AG04450 (cell line): ENCODE results near the gene EFNA5. TPM values are rescaled to one million over a fixed set of nuclear protein-coding genes. Genes with fewer than 3 reads are reported as not detected.
A peak's percentile ranks its signal among the peaks of the same experiment; 100 is the strongest.

Experiments used
- CTCF ChIA-PET: fragments of 300-600, 350-600 bp; formaldehyde crosslinking; extraction: SDS; loops from one replicate; lab custom pipeline; 2022; ENCODE audit warnings: antibody characterized with exemption, inconsistent platforms; lab: Charles Lee
- POLR2A ChIA-PET: fragments of 350-600 bp; formaldehyde crosslinking; extraction: SDS; loops from one replicate; lab custom pipeline; 2021; ENCODE audit warnings: antibody characterized with exemption, inconsistent platforms; lab: Yijun Ruan, JAX
- DNase-seq: peaks from one replicate; pipeline ENCODE4 v3.0.0-alpha.2; 2011; ENCODE audit warnings: low read depth, low spot score
- H3K27ac ChIP-seq: one replicate; pipeline ENCODE4 v1.5.1; 2012; ENCODE audit warnings: low read depth, low read length, control low read depth
- H3K27me3 ChIP-seq: one replicate; pipeline ENCODE4 v1.6.0; 2012; ENCODE audit warnings: low read length; ENCODE audit not compliant: control insufficient read depth, insufficient read depth
- H3K4me3 ChIP-seq: 2 replicates; pipeline ENCODE4 v1.5.1; 2011; ENCODE audit warnings: mild to moderate bottlenecking, low read depth, low read length, control low read depth
- H3K9me3 ChIP-seq: 2 replicates; pipeline ENCODE4 v1.5.1; 2012; ENCODE audit warnings: low read length; ENCODE audit not compliant: control insufficient read depth, insufficient read depth
- CTCF ChIP-seq: IDR thresholded peaks from 2 replicates; pipeline ENCODE4 v1.5.1; 2011; ENCODE audit warnings: low read depth, low read length, control low read depth, inconsistent platforms
- polyA plus RNA-seq: library from polyadenylated mRNA; depleted of rRNA; stranded (reverse); fragments of >200 nt; gene quantifications from 2 replicates; pipeline ENCODE4 v1.2.3, GENCODE V29; 2011

Gene EFNA5
- polyA plus RNA-seq, 1 experiment = 3.0 TPM

GRCh38 chr5:107430071-107430625 lies 240.6 kb downstream of the EFNA5 start:
- Histone ChIP-seq H3K4me3 (no peak overlapping the region), H3K27me3 (no peaks in the 10 kb centered on the region), H3K9me3 (no peaks in the 10 kb centered on the region), H3K27ac (no peak overlapping the region)
- TF ChIP-seq CTCF = no peak
- no peak for DNase-seq
- ChIA-PET CTCF (no interaction called here), POLR2A (no interaction called here)

- ChIA-PET CTCF (no interaction called here), POLR2A (no interaction called here)
- Histone ChIP-seq H3K27ac (no peak overlapping the region), H3K4me3 (no peak overlapping the region), H3K9me3 (no peaks in the 10 kb centered on the region), H3K27me3 (no peaks in the 10 kb centered on the region)
- TF ChIP-seq CTCF = no peak
- DNase-seq = no peak
Observed at GRCh38 chr5:107428303-107428813, 242.4 kb downstream of the EFNA5 start.

GRCh38 chr5:107426872-107427271 lies 243.9 kb downstream of the EFNA5 start:
- H3K4me3 ChIP-seq = no peak overlapping the region
- TF ChIP-seq CTCF = no peak
- POLR2A ChIA-PET = no interaction called here
- CTCF ChIA-PET = interaction anchor here (1.8 kb wide), 1 partner anchor 145 kb away, joined by 10 read pairs; no protein-coding TSS in a partner anchor
- no peaks in the 10 kb centered on the region for H3K27me3 ChIP-seq
- H3K9me3 ChIP-seq = no peaks in the 10 kb centered on the region
- no peak overlapping the region for H3K27ac ChIP-seq
- DNase-seq = no peak

GRCh38 chr5:107426209-107426608 lies 244.5 kb downstream of the EFNA5 start:
- ChIA-PET CTCF (interaction anchor here (0.7 to 1.8 kb wide), 2 partner anchors 108 to 146 kb away, joined by 3 to 10 read pairs; no protein-coding TSS in a partner anchor), POLR2A (no interaction called here)
- H3K27ac ChIP-seq = no peak overlapping the region
- H3K4me3 ChIP-seq = no peak overlapping the region
- no peak for TF ChIP-seq CTCF
- no peak for DNase-seq
- no peaks in the 10 kb centered on the region for H3K27me3 ChIP-seq
- no peaks in the 10 kb centered on the region for H3K9me3 ChIP-seq

- H3K27ac ChIP-seq = no peak overlapping the region
- H3K27me3 ChIP-seq = no peaks in the 10 kb centered on the region
- DNase-seq = peak; percentile 34
- CTCF ChIA-PET = interaction anchor here (0.5 to 3.4 kb wide), 4 partner anchors 31 to 147 kb away, joined by 3 to 24 read pairs (median 6); no protein-coding TSS in a partner anchor
- TF ChIP-seq CTCF = no peak
- POLR2A ChIA-PET = no interaction called here
- no peaks in the 10 kb centered on the region for H3K9me3 ChIP-seq
- no peak overlapping the region for H3K4me3 ChIP-seq
Observed at GRCh38 chr5:107425541-107426031, 245.2 kb downstream of the EFNA5 start.
